Activated naive CD4-positive, alpha-beta T cell treated with anti-CD3 and anti-CD28 coated beads for 36 hours (primary cell): ENCODE measurements around the gene NR2F1. TPM values are rescaled to one million over a fixed set of nuclear protein-coding genes. Genes with fewer than 3 reads are reported as not detected.

ENCODE experiments used
- CTCF ChIA-PET: fragments of 350-600 bp; sonication (Branson Sonifier 250); formaldehyde crosslinking; loops from one replicate; lab custom pipeline; 2021; ENCODE audit warnings: antibody characterized with exemption; lab: Charles Lee
- DNase-seq: peaks from one replicate; pipeline ENCODE4 v3.0.0-alpha.2; 2020
- H3K27ac Mint-ChIP-seq: one replicate; pipeline ENCODE4 v1.8.0; 2021; ENCODE audit warnings: mild to moderate bottlenecking, mixed read lengths
- H3K27me3 Mint-ChIP-seq: one replicate; pipeline ENCODE4 v1.8.0; 2021; ENCODE audit warnings: low read depth, mixed read lengths
- H3K36me3 Mint-ChIP-seq: one replicate; pipeline ENCODE4 v1.8.0; 2021; ENCODE audit warnings: low read depth, mixed read lengths
- H3K4me1 Mint-ChIP-seq: one replicate; pipeline ENCODE4 v1.8.0; 2021; ENCODE audit warnings: low read depth, mixed read lengths
- H3K4me3 Mint-ChIP-seq: one replicate; pipeline ENCODE4 v1.8.0; 2021; ENCODE audit warnings: mild to moderate bottlenecking, moderate library complexity, mixed read lengths
- H3K9me3 Mint-ChIP-seq: one replicate; pipeline ENCODE4 v1.8.0; 2021; ENCODE audit warnings: mixed read lengths
- intact Hi-C: fragments of 100-400 bp; cut with micrococcal nuclease; formaldehyde crosslinking; loops from one replicate; pipeline ENCODE4 v1.15.1; 2023
- total RNA-seq, 2 experiments: library from RNA; stranded (reverse); gene quantifications; one replicate each; pipeline ENCODE4 v1.2.3, GENCODE V29; 2021

NR2F1 gene
- total RNA-seq, 2 experiments from 2014 or later, result not detected

DNA sequence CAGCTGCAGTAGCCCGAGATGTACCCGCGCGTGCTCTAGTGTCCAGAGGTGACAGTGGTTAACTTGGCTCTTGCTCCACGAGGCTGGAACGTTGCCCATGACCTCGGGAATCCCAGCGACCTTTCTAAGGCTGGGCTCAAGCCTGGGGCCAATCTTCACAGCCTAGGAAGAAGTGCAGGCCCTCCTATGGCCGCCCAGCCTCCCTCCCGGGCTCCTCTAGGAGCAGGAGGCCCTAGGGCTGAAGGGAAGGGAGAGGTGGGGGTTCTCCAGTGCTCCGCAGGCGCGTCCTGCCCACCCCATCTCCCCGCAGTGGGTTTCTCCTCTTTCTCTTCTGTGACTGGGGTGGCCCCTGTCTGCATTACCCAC, 13.3 kb downstream of the NR2F1 start:
- CTCF ChIA-PET, result interaction anchor here (1.1 kb wide), 1 partner anchor 10 kb away, joined by 4 read pairs; no protein-coding TSS in a partner anchor
- Mint-ChIP-seq H3K27me3 (peaks cover 53% of the 10 kb centered on the region), H3K27ac (no peak overlapping the region), H3K36me3 (peaks cover 4% of the 10 kb centered on the region), H3K9me3 (no peaks in the 10 kb centered on the region), H3K4me1 (peaks cover 12% of the 10 kb centered on the region), H3K4me3 (no peak overlapping the region)
- DNase-seq, result no peak
- intact Hi-C loops, result no loop called here

DNA sequence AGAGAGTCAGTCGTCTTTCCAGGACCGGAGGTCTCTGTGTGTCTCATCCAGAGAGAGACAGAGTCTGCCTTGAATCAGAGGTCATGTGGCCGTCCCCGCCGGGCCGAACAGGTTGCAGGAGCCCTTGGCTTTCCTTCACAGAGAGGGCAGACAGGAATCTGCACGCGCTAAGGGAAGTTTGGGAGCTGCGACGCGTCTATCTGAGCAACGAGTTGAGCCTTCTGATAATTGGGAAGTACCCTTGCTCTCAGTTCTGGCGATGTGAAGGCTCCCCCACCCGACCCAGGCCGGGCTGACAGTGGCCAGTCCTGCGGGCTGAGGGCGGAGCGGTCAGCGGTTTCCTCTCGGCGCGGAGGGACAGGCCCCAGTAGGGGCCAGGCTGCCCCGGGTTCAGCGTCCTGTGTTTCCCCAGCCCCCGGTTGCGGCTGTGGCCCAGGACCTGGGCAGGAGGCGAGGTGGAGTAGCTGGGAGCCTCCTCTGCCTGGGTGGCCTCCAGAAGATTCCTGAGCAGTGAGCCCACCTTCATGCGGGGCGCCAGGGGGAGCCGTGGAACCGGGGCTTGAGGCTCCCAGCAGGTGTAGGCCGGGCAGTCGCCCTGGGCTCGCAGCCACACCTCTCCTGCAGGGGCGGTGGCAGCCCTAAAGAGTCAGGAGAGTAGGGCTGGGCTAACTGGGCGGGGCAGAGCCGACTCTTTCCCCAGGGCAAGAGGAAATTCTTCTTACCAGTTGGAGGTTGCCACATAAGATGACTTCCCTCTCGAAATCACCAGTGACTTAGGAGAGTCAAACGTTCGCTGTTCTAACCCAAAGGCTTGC, 13.9 kb downstream of the NR2F1 start:
- H3K36me3 Mint-ChIP-seq, result peaks cover 6% of the 10 kb centered on the region
- DNase-seq, result no peak
- intact Hi-C loops, result no loop called here
- H3K4me3 Mint-ChIP-seq, result no peak overlapping the region
- peaks cover 47% of the 10 kb centered on the region for H3K27me3 Mint-ChIP-seq
- CTCF ChIA-PET, result interaction anchor here (1.0 to 1.7 kb wide), 3 partner anchors 11 to 204 kb away, joined by 3 to 7 read pairs (median 4); no protein-coding TSS in a partner anchor
- H3K9me3 Mint-ChIP-seq, result no peaks in the 10 kb centered on the region
- no peak overlapping the region for H3K27ac Mint-ChIP-seq
- H3K4me1 Mint-ChIP-seq, result peaks cover 12% of the 10 kb centered on the region

DNA sequence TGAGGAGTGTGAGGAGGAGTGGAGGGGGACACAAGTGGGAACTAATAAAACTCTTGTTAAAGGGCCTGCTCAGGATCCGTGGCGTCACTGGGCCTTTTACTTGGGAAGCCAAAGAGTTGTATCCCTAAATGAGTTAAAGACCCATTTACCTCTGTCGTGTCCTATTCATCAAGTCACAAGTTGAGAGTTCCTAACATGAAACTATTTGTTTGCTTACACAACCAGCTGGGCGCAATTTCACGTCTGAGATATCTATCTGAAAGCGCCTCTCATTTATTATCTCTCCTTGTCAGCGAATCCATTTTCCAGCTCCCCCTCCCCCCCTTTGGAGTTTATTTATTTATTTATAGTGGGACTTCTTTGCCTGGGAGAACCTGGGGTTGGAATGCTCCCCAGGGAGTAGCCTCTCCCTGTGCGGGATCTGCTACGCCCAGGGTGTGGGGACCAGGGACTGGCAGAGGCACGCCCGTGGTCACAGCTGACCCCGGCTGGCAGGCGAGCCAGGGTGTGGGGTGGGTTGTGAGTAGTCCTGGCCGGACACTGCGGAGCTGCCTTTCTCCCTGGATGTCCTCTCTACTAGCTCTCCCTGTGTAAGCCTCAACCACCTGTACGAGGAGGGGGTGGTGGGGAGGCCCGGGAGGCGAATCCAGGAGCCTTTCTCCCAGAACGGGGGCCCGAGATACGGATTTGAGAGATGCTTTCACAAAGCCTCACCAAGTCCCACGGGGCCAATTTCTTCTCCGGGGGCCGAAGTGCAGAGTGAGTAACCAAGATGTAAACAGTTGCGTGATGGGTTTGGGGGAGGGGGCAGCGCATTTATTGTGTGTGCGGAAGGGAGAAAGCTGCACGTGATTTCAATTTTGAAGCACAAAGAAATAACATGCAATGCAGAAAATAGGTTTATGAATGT, 15.3 kb downstream of the NR2F1 start:
- H3K27ac Mint-ChIP-seq, result no peak overlapping the region
- peaks cover 6% of the 10 kb centered on the region for H3K36me3 Mint-ChIP-seq
- DNase-seq, result no peak
- H3K27me3 Mint-ChIP-seq, result peaks cover 37% of the 10 kb centered on the region
- no peaks in the 10 kb centered on the region for H3K9me3 Mint-ChIP-seq
- CTCF ChIA-PET, result interaction anchor here (1.0 to 1.7 kb wide), 3 partner anchors 9 to 203 kb away, joined by 3 to 7 read pairs (median 4); no protein-coding TSS in a partner anchor
- intact Hi-C loops, result no loop called here
- peaks cover 12% of the 10 kb centered on the region for H3K4me1 Mint-ChIP-seq
- H3K4me3 Mint-ChIP-seq, result no peak overlapping the region

DNA sequence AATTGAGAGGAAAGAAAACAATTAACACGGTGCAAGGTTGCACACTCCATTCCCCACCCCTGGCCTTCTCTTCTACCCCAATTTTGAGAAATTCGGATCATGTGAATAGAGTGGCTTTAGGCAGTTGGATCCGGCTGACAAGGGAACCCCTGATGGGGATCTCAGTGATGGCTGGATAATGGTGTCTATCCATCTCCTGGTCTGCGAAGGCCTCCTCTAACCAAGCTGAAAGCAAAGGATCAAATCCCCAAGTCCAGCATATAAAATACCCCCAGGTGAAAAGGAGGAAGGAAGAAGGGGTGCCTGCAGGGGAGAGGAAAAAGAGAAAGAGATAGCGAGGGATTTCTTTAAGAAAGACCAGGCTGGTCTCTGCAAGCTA, 16.0 kb downstream of the NR2F1 start:
- DNase-seq, result no peak
- intact Hi-C loops, result no loop called here
- peaks cover 31% of the 10 kb centered on the region for H3K27me3 Mint-ChIP-seq
- H3K27ac Mint-ChIP-seq, result no peak overlapping the region
- H3K9me3 Mint-ChIP-seq, result no peaks in the 10 kb centered on the region
- CTCF ChIA-PET, result interaction anchor here (1.7 kb wide), 1 partner anchor 9 kb away, joined by 7 read pairs; no protein-coding TSS in a partner anchor
- peaks cover 6% of the 10 kb centered on the region for H3K36me3 Mint-ChIP-seq
- H3K4me3 Mint-ChIP-seq, result no peak overlapping the region
- peaks cover 9% of the 10 kb centered on the region for H3K4me1 Mint-ChIP-seq

DNA sequence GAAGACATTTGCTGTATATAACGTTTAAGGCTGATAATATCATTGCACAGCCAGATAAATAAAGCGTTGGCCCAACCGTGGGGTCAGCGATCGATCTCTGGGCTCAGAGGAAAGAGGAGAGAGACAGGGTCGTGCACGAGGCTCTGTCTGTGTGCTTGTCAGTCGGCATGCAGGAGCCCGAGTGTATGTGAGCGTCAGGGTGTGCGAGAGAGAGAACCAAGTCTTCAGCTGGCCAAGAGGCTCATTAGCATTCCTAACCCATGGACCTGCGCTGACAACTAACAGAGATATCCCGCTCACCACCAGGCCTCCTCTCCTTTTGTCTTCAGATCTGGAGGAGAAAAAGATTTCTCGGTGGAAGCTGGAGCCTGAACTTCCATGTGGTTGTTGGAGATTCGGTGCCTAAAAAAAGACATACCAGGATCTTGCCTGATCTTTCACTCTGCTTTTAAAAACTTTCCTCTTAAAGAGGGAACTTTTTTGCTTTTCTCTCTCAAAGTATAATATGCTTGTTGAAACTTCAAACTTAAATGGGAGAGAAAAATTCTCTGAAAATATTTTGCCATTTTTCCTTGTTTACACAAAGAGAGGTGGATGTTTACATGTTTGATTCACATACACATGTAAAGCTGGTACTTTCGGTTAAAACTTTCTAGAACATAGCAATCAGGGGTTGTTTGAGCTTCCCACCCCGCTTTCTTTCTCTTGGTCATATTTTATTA, 16.5 kb downstream of the NR2F1 start:
- Mint-ChIP-seq H3K4me3 (no peak overlapping the region), H3K27ac (no peak overlapping the region), H3K27me3 (peaks cover 28% of the 10 kb centered on the region), H3K4me1 (peaks cover 8% of the 10 kb centered on the region), H3K9me3 (no peaks in the 10 kb centered on the region), H3K36me3 (peaks cover 6% of the 10 kb centered on the region)
- CTCF ChIA-PET, result no interaction called here
- intact Hi-C loops, result no loop called here
- no peak for DNase-seq

DNA sequence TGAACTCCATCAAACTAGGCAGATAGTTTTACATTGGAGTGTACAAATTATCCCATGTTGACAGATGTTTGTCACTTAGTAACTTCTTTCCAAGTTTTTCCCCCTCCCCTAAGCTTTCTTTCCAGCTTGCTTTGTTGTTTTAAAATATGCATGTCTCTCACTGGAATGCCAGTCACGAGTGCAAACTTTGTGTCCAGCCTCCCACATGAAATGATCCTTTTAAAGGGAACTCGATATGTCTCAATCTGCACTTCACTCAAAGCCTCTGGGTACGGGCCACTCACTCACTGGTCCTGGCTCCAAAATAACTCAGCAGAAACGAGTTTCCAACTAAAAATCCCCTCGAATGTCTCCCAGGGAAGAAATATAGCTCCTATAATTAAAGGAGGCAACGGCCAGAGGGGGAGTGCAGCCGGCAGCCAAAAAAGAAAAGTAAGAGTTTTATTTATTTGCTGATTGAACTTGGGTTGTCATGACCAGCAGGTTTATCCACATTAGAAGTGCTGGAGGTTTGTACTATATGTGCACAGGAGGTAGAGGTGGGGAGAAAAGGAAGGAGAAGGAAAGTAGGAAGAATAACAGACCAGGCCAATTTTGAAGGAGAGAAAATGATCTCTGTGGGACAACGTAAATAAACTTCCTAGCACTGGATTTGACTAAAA, 17.5 kb downstream of the NR2F1 start:
- Mint-ChIP-seq H3K27ac (no peak overlapping the region), H3K27me3 (peaks cover 29% of the 10 kb centered on the region), H3K4me1 (peaks cover 6% of the 10 kb centered on the region), H3K36me3 (peaks cover 6% of the 10 kb centered on the region), H3K4me3 (no peak overlapping the region), H3K9me3 (no peaks in the 10 kb centered on the region)
- intact Hi-C loops, result no loop called here
- DNase-seq, result no peak
- CTCF ChIA-PET, result interaction anchor here (1.3 kb wide), 1 partner anchor 29 kb away, joined by 4 read pairs; no protein-coding TSS in a partner anchor

DNA sequence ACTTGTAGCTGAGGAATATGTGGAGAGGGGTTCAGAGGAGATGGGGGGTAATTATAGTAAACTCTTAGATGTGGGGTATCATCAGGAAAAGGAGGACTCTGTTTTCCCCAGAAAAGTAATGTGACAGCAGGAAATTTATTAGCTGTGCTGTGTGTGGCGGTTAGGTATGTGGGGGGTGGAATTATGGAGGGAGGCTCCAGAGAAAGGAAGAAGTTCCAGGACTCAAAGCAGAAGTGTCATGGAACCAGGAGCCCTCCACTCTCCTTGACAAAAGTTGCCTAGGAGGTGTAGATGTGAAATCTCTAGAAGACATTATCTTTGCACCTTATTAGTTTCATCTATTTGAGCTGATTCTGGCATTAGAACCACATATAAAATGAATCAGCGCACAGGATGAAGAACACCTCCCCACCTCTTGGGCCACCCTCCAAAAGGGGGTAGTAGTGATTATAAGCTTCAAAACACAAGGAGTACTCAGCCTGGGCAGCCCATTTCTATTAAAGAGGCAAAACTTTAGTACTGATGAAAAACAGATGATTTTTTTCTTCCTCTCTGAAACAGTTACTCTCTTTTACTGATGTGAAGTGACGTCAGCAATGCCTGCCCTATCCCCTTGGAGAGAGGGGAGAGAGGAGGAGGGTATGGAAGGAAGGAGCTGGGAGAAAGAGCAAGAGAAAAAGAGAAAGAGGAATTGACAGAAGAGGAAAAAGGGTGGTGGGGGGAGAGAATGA, 18.2 kb downstream of the NR2F1 start:
- Mint-ChIP-seq H3K4me3 (no peak overlapping the region), H3K27me3 (peaks cover 27% of the 10 kb centered on the region), H3K9me3 (no peaks in the 10 kb centered on the region), H3K36me3 (peaks cover 3% of the 10 kb centered on the region), H3K4me1 (peaks cover 3% of the 10 kb centered on the region), H3K27ac (no peak overlapping the region)
- no peak for DNase-seq
- intact Hi-C loops, result no loop called here
- CTCF ChIA-PET, result interaction anchor here (1.3 kb wide), 2 partner anchors 30 to 200 kb away, joined by 4 read pairs; no protein-coding TSS in a partner anchor

DNA sequence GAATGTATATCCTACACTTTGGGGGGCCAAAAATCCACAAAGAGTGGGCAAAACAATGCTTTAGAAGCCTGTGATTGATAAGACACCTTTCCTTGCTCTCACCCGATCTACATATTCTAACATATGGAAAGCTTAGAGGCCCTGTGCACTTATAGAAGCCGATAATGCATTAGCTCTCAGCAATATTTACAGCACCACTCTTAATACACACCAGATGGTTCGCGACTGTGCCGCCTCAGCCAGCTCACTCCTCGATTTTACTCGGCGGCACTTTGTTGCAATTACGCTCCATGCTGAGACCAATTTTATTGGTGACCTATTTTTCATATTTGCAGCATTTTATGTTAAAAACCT, 18.8 kb downstream of the NR2F1 start:
- no peak overlapping the region for H3K27ac Mint-ChIP-seq
- H3K9me3 Mint-ChIP-seq, result no peaks in the 10 kb centered on the region
- peaks cover 3% of the 10 kb centered on the region for H3K4me1 Mint-ChIP-seq
- no peak for DNase-seq
- intact Hi-C loops, result loop anchor here (1.0 to 2.0 kb wide), 2 partner anchors 12 to 31 kb away; no protein-coding TSS in a partner anchor
- no peak overlapping the region for H3K4me3 Mint-ChIP-seq
- CTCF ChIA-PET, result interaction anchor here (1.3 kb wide), 2 partner anchors 30 to 200 kb away, joined by 4 read pairs; no protein-coding TSS in a partner anchor
- peaks cover 27% of the 10 kb centered on the region for H3K27me3 Mint-ChIP-seq
- H3K36me3 Mint-ChIP-seq, result peaks cover 3% of the 10 kb centered on the region

DNA sequence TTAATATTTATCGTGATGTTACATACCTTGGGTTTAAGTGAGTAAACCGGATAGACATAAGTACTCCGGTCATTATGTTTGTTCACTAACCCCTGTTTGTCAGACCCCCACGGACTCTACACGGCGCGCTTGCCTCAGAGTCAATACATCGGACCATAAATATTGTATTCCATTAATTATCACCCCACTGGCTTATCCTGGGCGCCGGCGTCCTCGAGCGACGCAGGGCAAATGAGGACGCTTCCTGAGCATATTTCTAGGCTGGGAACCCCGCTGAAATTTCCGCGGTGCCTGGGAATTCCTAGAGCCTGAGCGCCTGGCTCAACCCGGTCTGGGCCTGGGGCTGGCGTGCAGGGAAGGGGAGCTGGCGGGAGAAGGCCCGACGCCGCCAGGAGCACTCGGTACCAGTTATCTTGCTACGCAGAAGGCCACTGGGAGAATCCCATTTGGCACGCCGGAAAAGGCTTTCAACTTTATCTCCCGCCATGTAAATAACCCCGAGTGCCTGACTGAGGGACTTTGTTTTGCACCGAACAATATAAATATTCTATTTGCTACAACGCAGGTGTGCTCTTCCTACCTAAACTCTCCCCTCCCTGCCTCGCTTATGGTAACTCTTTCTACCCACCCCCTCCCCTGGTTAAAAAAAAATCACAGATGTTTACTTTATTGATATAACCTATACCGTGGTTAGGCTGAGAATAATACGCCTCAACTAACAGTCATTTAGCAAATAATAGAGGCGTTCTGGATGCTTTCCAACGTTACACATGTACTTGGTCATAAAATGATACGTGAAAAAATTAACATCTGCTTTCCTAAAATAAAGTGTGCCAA, 19.4 kb downstream of the NR2F1 start:
- Mint-ChIP-seq H3K36me3 (peaks cover 3% of the 10 kb centered on the region), H3K27me3 (peaks cover 30% of the 10 kb centered on the region), H3K9me3 (no peaks in the 10 kb centered on the region), H3K27ac (no peak overlapping the region), H3K4me1 (peaks cover 3% of the 10 kb centered on the region), H3K4me3 (no peak overlapping the region)
- no peak for DNase-seq
- CTCF ChIA-PET, result interaction anchor here (1.1 to 1.3 kb wide), 2 partner anchors 15 to 199 kb away, joined by 4 to 7 read pairs; no protein-coding TSS in a partner anchor
- intact Hi-C loops, result loop anchor here (1.0 to 2.0 kb wide), 2 partner anchors 13 to 32 kb away; no protein-coding TSS in a partner anchor

DNA sequence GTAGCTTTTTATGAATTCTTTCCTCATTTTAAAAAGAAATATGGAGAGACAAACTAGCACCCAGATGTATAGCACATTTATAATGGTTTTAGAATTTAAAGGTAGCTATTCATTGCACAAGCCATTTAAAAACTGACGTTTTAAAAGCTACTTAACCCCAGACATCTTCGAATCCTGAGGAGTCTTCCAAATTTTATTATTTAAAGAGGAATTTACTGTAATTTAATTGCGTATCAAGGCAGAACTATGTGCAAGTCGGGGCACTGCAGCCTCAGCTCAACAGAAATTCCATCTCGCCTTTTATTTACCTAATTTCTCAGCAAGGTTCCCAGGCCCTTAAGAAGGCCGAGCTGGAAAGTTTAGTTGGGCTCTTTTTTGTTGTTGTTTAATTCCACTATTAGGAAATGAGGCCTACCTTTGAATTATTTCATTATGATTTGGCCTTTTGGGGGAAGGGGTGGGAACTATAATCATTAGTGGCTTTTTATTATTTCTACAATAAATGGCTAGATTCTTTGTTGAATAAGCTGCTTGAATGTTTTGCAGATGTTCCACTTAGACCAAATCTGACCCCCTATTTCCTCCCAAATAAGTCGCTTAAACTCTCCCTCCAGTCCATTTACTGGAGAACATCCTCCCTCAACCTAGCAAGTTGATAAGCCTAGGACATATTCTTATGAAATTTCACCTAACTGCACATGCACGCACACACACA, 20.2 kb downstream of the NR2F1 start:
- peaks cover 3% of the 10 kb centered on the region for H3K4me1 Mint-ChIP-seq
- CTCF ChIA-PET, result interaction anchor here (1.1 kb wide), 1 partner anchor 16 kb away, joined by 7 read pairs; no protein-coding TSS in a partner anchor
- no peaks in the 10 kb centered on the region for H3K9me3 Mint-ChIP-seq
- intact Hi-C loops, result loop anchor here (2.0 kb wide), 1 partner anchor 32 kb away; no protein-coding TSS in a partner anchor
- no peak for DNase-seq
- no peak overlapping the region for H3K27ac Mint-ChIP-seq
- H3K4me3 Mint-ChIP-seq, result no peak overlapping the region
- H3K36me3 Mint-ChIP-seq, result peaks cover 3% of the 10 kb centered on the region
- peaks cover 31% of the 10 kb centered on the region for H3K27me3 Mint-ChIP-seq
